Stimulated activated CD8-positive, alpha-beta memory T cell treated with anti-CD3 and anti-CD28 coated beads, Interleukin-7, amount 100 ng/mL, for 24 hours (primary cell): ENCODE measurements around the gene SFR1.
"Not testable (repeated sequence)": the region's sequence is repeated elsewhere in the genome, so short reads cannot be mapped to it uniquely, and the experiment has no call there.

Experiments used
- DNase-seq: peaks from one replicate; pipeline ENCODE4 v3.0.0-alpha.2; 2020; ENCODE audit warnings: low read depth

Gene SFR1

GRCh38 chr10:104174136-104174535 is 52.2 kb downstream of the SFR1 start:
- not testable (repeated sequence) for DNase-seq
